Calu3 (cell line): Measurements from ENCODE around the gene RGS14. TPM values are rescaled to one million over a fixed set of nuclear protein-coding genes. Genes with fewer than 3 reads are reported as not detected.

ENCODE experiments used
- BruUV-seq: library from RNA; stranded (reverse); fragments of 400-500 nt; replicated peaks from 2 replicates; lab custom pipeline; 2021; lab: Mats Ljungman, UMichigan
- CTCF ChIA-PET: fragments of 300-600 bp; sonication (Branson Sonifier 250); formaldehyde crosslinking; loops from one replicate; lab custom pipeline; 2022; ENCODE audit warnings: antibody characterized with exemption; lab: Charles Lee
- DNase-seq: peaks from one replicate; pipeline ENCODE4 v3.0.0; 2022
- H3K27ac Mint-ChIP-seq: one replicate; pipeline ENCODE4 v1.8.0; 2022; ENCODE audit warnings: mixed read lengths; ENCODE audit not compliant: unreplicated experiment
- H3K27me3 Mint-ChIP-seq: one replicate; pipeline ENCODE4 v1.8.0; 2022; ENCODE audit warnings: mixed read lengths; ENCODE audit not compliant: unreplicated experiment
- H3K36me3 Mint-ChIP-seq: one replicate; pipeline ENCODE4 v1.8.0; 2022; ENCODE audit warnings: mild to moderate bottlenecking, moderate library complexity, mixed read lengths; ENCODE audit not compliant: insufficient read depth, unreplicated experiment
- H3K4me1 Mint-ChIP-seq: one replicate; pipeline ENCODE4 v1.8.0; 2022; ENCODE audit warnings: mild to moderate bottlenecking, low read depth, mixed read lengths; ENCODE audit not compliant: unreplicated experiment
- H3K4me3 Mint-ChIP-seq: one replicate; pipeline ENCODE4 v1.8.0; 2022; ENCODE audit warnings: mild to moderate bottlenecking, low read depth, moderate library complexity, mixed read lengths; ENCODE audit not compliant: unreplicated experiment
- H3K9me3 Mint-ChIP-seq: one replicate; pipeline ENCODE4 v1.8.0; 2022; ENCODE audit warnings: low read depth, mixed read lengths; ENCODE audit not compliant: unreplicated experiment
- CTCF ChIP-seq: fragments of 200-600 bp; IDR thresholded peaks from one replicate; pipeline ENCODE4 v1.8.0; 2022; ENCODE audit warnings: antibody characterized with exemption; ENCODE audit not compliant: unreplicated experiment
- intact Hi-C: fragments of 100-400 bp; cut with micrococcal nuclease; formaldehyde crosslinking; loops from one replicate; pipeline ENCODE4 v1.10.0; 2022; ENCODE audit not compliant: unreplicated experiment
- total RNA-seq: library from RNA; stranded (reverse); gene quantifications from 2 replicates; pipeline ENCODE4 v1.2.3, GENCODE V29; 2022

RGS14 gene
- total RNA-seq, 1 experiment from 2014 or later = 12.9 TPM

GRCh38 chr5:177390363-177391300, 32.9 kb downstream of the RGS14 start:
- H3K27me3 Mint-ChIP-seq = no peaks in the 10 kb centered on the region
- CTCF ChIA-PET = interaction anchor here (0.6 to 5.3 kb wide), 27 partner anchors 12 to 110 kb away, joined by 3 to 94 read pairs (median 5); partner anchors contain the start of genes GRK6, LMAN2, MXD3 and PDLIM7
- TSS peak; percentile 63 for BruUV-seq
- peak overlapping the region; percentile 51 for H3K4me3 Mint-ChIP-seq
- peak overlapping the region; percentile 82 for H3K27ac Mint-ChIP-seq
- intact Hi-C loops = loop anchor here (1.0 to 2.0 kb wide), 2 partner anchors 72 to 111 kb away; no protein-coding TSS in a partner anchor
- peaks cover 38% of the 10 kb centered on the region for H3K4me1 Mint-ChIP-seq
- DNase-seq = peak; percentile 95
- no peaks in the 10 kb centered on the region for H3K9me3 Mint-ChIP-seq
- H3K36me3 Mint-ChIP-seq = peaks cover 19% of the 10 kb centered on the region
- peak; percentile 99 for TF ChIP-seq CTCF

- Mint-ChIP-seq H3K4me1 (peaks cover 38% of the 10 kb centered on the region), H3K27me3 (no peaks in the 10 kb centered on the region), H3K9me3 (no peaks in the 10 kb centered on the region), H3K36me3 (peaks cover 19% of the 10 kb centered on the region), H3K27ac (no peak overlapping the region), H3K4me3 (no peak overlapping the region)
- CTCF ChIA-PET = interaction anchor here (5.3 kb wide), 1 partner anchor 11 kb away, joined by 94 read pairs; no protein-coding TSS in a partner anchor
- intact Hi-C loops = no loop called here
- DNase-seq = no peak
- BruUV-seq = no TSS peak
- no peak for TF ChIP-seq CTCF
Measured at GRCh38 chr5:177392765-177393164, 35.0 kb downstream of the RGS14 start.

- Mint-ChIP-seq H3K4me1 (peaks cover 34% of the 10 kb centered on the region), H3K27me3 (no peaks in the 10 kb centered on the region), H3K4me3 (no peak overlapping the region), H3K9me3 (no peaks in the 10 kb centered on the region), H3K27ac (no peak overlapping the region), H3K36me3 (peaks cover 19% of the 10 kb centered on the region)
- CTCF ChIA-PET = interaction anchor here (5.3 kb wide), 1 partner anchor 11 kb away, joined by 94 read pairs; no protein-coding TSS in a partner anchor
- no peak for TF ChIP-seq CTCF
- no TSS peak for BruUV-seq
- intact Hi-C loops = no loop called here
- no peak for DNase-seq
Measured at GRCh38 chr5:177393206-177393765, 35.6 kb downstream of the RGS14 start.

GRCh38 chr5:177393990-177394389, 36.3 kb downstream of the RGS14 start:
- no peak for DNase-seq
- Mint-ChIP-seq H3K4me3 (no peak overlapping the region), H3K9me3 (no peaks in the 10 kb centered on the region), H3K36me3 (peaks cover 19% of the 10 kb centered on the region), H3K27me3 (no peaks in the 10 kb centered on the region), H3K27ac (no peak overlapping the region), H3K4me1 (peaks cover 27% of the 10 kb centered on the region)
- intact Hi-C loops = no loop called here
- CTCF ChIA-PET = interaction anchor here (0.6 to 5.3 kb wide), 2 partner anchors 10 to 44 kb away, joined by 4 to 94 read pairs; no protein-coding TSS in a partner anchor
- no TSS peak for BruUV-seq
- TF ChIP-seq CTCF = no peak
